Uterus (tissue), 2 donors: ENCODE measurements around the gene STARD4.

Experiments
- POLR2A ChIP-seq, 2 donors: fragments of 450-650 bp; IDR thresholded peaks; one replicate each; pipeline ENCODE4 v1.6.1; 2016; ENCODE audit warnings: antibody characterized with exemption in 2 of 2, mild to moderate bottlenecking in 1 of 2, moderate library complexity in 1 of 2
- TF ChIP-seq, protein P1 (sequence below), 4 experiments: fragments of 200-600 bp in 2 of 4; fragments of 450-650 bp in 2 of 4; sonication (generic) in 2 of 4; IDR thresholded peaks; one replicate each; pipeline ENCODE4 v1.5.1; 2016 to 2019; ENCODE audit warnings: antibody characterized with exemption in 4 of 4, mild to moderate bottlenecking in 2 of 4, moderate library complexity in 1 of 4

DNA sequence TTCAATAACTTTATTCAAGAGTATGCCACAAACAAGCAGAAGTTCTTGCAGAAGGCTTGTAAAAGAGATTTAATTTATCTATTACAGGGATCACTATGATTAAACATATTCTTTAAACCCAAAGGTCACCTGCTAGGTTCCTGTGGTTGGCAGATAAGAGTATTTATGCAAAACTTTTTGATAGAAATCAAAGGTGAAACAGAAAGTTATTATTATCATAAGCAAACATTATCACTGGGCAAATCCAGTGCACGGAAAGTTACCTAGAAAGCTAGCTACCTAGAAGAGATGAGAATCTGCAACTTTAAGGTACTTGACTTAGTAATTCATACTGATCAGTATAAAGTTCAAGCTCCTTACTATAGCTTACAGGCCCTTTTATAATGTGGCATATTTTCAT, 3.2 kb downstream of the STARD4 start:
- no peak for TF ChIP-seq POLR2A (IDR thresholded peaks at IDR 0.05)
- TF ChIP-seq, protein P1, sequence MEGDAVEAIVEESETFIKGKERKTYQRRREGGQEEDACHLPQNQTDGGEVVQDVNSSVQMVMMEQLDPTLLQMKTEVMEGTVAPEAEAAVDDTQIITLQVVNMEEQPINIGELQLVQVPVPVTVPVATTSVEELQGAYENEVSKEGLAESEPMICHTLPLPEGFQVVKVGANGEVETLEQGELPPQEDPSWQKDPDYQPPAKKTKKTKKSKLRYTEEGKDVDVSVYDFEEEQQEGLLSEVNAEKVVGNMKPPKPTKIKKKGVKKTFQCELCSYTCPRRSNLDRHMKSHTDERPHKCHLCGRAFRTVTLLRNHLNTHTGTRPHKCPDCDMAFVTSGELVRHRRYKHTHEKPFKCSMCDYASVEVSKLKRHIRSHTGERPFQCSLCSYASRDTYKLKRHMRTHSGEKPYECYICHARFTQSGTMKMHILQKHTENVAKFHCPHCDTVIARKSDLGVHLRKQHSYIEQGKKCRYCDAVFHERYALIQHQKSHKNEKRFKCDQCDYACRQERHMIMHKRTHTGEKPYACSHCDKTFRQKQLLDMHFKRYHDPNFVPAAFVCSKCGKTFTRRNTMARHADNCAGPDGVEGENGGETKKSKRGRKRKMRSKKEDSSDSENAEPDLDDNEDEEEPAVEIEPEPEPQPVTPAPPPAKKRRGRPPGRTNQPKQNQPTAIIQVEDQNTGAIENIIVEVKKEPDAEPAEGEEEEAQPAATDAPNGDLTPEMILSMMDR (IDR thresholded peaks at IDR 0.05), result no peak
